AG09319 (cell line): Measurements from ENCODE around the gene RDH5.

Experiments
- DNase-seq: peaks from one replicate; pipeline ENCODE4 v3.0.0-alpha.2; 2010; ENCODE audit warnings: low read depth; ENCODE audit errors: extremely low read depth
- TF ChIP-seq, protein P1 (sequence below): IDR thresholded peaks from 2 replicates; pipeline ENCODE4 v1.5.1; 2011; ENCODE audit warnings: low read depth, mild to moderate bottlenecking, inconsistent platforms, low read length, moderate library complexity

The RDH5 gene

GRCh38 chr12:55703288-55703687 is 16.9 kb upstream of the RDH5 start:
- TF ChIP-seq, protein P1, sequence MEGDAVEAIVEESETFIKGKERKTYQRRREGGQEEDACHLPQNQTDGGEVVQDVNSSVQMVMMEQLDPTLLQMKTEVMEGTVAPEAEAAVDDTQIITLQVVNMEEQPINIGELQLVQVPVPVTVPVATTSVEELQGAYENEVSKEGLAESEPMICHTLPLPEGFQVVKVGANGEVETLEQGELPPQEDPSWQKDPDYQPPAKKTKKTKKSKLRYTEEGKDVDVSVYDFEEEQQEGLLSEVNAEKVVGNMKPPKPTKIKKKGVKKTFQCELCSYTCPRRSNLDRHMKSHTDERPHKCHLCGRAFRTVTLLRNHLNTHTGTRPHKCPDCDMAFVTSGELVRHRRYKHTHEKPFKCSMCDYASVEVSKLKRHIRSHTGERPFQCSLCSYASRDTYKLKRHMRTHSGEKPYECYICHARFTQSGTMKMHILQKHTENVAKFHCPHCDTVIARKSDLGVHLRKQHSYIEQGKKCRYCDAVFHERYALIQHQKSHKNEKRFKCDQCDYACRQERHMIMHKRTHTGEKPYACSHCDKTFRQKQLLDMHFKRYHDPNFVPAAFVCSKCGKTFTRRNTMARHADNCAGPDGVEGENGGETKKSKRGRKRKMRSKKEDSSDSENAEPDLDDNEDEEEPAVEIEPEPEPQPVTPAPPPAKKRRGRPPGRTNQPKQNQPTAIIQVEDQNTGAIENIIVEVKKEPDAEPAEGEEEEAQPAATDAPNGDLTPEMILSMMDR: no peak
- no peak for DNase-seq

- DNase-seq: no peak
- TF ChIP-seq, protein P1: no peak
These were observed 16.1 kb upstream of the RDH5 start for GRCh38 chr12:55703901-55704761.

GRCh38 chr12:55704824-55705718 is 15.1 kb upstream of the RDH5 start:
- TF ChIP-seq, protein P1: no peak
- no peak for DNase-seq

GRCh38 chr12:55705782-55706402 is 14.3 kb upstream of the RDH5 start:
- TF ChIP-seq, protein P1: peak; percentile 18
- no peak for DNase-seq

GRCh38 chr12:55706568-55707218 is 13.5 kb upstream of the RDH5 start:
- no peak for DNase-seq
- TF ChIP-seq, protein P1: no peak

- no peak for DNase-seq
- TF ChIP-seq, protein P1: no peak
These were observed 12.9 kb upstream of the RDH5 start for GRCh38 chr12:55707219-55707671.
